HPDE6-E6E7 (cell line): ENCODE measurements around the gene CLPTM1L.
A peak's percentile ranks its signal among the peaks of the same experiment; 100 is the strongest.
"Not testable (repeated sequence)": the region's sequence is repeated elsewhere in the genome, so short reads cannot be mapped to it uniquely, and the experiment has no call there.

Source experiments
- DNase-seq: peaks from one replicate; pipeline ENCODE4 v3.0.0; 2011; ENCODE audit warnings: missing footprints; ENCODE audit errors: extremely low spot score

The CLPTM1L gene

GRCh38 chr5:1339139-1339817 lies 5.6 kb downstream of the CLPTM1L start:
- not testable (repeated sequence) for DNase-seq

GRCh38 chr5:1338506-1339070 lies 6.3 kb downstream of the CLPTM1L start:
- no peak for DNase-seq

DNA sequence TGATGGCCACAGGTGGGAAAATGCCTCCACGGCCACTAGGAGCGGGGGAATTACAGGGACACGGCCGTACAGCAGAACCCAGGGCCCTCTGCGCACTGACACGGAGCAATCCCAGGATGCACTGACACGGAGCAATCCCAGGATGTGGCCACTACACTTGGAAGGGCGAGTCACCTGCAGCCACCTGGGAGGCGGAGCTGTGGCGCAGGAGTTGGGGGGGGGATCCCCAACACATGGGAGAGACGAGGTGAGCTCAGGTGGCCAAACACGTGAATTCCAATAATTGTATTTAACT lies 6.8 kb downstream of the CLPTM1L start:
- no peak for DNase-seq

DNA sequence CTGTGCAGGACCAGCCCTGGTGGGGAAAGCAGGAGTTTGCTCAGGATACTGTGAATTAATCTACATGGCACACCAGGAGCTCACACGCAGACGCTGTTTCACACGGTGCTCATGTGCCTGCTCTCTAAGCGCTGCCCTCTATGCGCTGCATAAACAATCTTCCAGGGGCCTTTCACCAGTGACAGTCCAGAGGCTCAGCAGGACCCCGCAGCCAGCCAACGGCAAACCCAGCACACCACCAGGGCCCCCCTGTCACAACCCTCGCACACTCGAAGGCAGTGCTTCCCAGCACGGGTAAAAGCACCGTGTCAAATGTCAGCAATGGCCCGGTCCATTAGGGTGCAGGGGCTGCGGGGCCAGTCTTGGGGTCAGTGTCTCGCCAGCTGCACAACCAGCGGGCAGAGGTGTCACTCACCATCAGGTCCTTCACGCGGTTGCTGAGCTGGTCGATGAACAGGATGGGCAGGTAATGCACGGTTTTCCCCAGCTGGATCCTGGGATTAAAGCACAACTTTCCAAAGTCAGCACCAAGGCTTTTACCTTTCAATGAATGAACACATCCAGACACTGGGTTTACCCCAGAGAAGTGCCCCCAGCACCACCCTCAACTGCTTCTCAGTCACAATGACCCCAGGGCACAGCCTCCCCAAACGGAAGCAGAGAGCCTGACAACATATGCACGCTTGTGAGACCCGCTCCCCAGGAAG lies 7.3 kb downstream of the CLPTM1L start:
- DNase-seq: no peak

- DNase-seq: no peak
These were observed 8.0 kb downstream of the CLPTM1L start for GRCh38 chr5:1336749-1337488.

- DNase-seq: no peak
These were observed 8.8 kb downstream of the CLPTM1L start for GRCh38 chr5:1336106-1336561.

DNA sequence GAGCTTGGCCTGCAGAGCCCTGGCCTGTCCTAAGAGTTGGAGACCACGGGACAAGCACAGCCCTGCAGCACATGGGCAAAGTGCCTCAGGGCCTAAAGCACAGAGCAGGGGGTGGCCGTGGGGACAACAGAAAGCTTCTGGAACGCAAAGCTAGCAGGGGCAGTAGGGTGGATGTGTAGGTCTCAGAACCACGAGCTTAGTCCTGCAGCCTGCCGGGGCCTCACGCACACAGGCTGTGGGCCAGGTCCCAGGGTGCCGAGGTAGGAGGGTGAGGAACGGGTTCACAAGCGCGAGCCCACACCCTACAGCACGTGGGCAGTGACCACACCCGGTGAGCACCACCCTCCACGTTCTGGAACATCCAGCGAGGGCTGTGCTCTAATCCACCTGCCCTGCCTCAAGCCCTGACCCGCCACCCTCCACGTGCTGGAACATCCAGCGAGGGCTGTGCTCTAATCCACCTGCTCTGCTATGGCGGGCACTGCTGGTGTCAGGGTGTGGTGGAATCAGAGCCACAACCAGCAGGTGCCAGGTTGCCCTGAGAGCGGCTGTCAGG lies 9.3 kb downstream of the CLPTM1L start:
- no peak for DNase-seq

DNA sequence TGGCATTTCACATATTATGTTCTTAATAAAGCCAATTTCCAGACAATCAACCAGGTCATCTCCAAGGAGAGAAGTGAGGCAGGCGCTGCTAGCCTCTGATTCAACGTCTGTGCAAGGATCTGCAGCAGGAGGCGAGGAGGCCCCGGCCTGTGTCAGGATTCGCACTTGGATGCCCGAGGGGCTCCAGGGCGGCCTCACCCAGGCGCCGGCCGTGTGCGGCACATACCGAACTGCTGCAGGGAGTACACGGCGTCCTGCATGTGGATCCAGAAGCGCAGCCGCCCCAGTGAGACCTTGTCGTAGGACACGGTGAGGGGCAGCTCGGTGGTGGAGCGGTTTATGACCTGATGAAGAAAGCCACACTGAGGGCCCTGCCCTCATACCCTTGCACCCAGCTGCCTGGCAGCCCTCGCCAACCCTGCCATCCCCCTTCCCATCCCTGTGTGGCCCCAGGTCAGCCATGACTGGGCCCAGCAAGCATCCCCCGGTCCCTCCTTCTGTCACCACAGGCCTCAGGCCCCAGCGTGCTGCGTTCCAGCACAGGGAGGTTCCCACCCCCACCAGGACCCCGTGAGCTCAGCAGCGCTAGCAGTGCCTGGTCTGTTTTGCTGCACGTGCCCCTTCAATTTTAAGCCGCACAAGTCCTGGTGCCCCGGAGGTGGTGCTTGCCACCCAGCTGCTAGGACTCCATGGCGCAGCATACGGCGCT lies 9.9 kb downstream of the CLPTM1L start:
- DNase-seq: no peak

DNA sequence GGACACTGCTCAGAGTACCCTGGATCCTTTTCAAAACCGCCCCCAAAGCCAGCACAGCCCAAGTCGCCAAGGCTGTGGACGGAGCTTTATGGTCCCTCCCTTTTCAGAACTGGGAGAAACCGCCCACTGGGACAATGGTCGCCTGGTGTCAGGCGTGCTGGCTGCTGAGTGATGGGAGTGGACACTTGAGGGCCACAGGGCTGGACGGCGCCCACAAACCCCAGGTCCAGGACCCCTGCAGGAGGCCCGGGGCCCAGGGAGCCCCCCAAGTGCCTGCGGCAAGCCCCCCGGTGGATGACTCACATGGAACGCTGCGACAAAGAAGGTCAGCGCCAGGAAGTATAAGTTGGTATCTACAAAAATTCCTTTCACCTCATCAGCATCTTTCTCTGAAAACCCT lies 10.9 kb downstream of the CLPTM1L start:
- DNase-seq: no peak

- not testable (repeated sequence) for DNase-seq
These were observed 11.6 kb downstream of the CLPTM1L start for GRCh38 chr5:1333286-1333685.

DNA sequence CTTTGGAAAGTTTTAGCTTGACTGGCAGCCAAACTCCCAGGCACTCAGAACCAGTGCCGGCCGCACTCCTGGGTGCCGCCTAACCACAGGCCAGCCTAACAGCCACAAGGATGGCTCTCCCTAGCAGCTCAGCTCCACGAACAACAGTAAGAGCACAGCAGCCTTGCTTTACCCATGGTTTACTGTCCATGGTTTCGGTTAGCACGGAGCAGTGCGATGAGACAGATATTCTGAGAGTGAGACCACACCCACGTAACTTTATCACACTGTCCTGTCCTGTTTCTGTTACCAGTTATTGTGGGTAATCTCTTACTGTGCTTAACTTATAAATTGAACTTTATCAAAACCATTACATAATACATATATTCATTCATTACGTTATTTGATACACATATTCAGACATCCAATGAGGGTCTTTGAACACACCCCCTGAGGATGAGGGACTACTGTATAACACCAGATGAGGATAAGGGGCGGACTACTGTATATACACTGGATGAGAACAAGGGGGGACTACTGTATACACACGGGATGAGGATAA lies 12.4 kb downstream of the CLPTM1L start:
- no peak for DNase-seq

DNA sequence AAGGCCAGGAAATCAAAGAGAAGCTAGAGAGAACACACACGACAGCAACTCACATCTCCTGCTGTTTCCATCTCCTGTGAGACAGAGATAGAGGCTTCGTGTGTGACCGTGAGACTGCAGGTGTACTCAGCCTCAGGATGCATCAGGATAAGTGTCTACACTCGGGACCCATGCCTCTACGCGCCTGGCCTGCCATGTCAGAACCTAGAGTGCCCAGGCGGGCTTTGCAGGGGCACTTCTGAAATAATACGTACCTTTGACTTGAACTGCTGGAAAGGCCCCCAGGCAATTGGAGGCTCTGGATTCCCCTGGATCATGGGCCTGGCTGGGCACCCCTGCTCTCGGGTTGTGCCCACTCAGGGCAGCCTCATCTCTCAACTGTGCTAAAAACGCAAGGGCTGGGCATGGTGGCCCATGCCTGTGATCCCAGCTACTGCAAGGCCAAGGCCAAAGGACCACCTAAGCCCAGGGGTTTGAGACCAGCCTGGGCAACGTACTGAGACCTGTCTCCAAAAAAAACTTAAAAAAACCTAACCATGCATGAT lies 13.0 kb downstream of the CLPTM1L start:
- DNase-seq: no peak

- no peak for DNase-seq
These were observed 13.8 kb downstream of the CLPTM1L start for GRCh38 chr5:1330847-1331831.

- peak; percentile 97 for DNase-seq
These were observed 14.6 kb downstream of the CLPTM1L start for GRCh38 chr5:1330146-1330846.

GRCh38 chr5:1329111-1329579 lies 15.8 kb downstream of the CLPTM1L start:
- DNase-seq: no peak

- DNase-seq: not testable (repeated sequence)
These were observed 16.4 kb downstream of the CLPTM1L start for GRCh38 chr5:1328237-1329110.

- DNase-seq: not testable (repeated sequence)
These were observed 17.8 kb downstream of the CLPTM1L start for GRCh38 chr5:1326901-1327756.
